ENCODE data around the gene CLCN6.

DNA sequence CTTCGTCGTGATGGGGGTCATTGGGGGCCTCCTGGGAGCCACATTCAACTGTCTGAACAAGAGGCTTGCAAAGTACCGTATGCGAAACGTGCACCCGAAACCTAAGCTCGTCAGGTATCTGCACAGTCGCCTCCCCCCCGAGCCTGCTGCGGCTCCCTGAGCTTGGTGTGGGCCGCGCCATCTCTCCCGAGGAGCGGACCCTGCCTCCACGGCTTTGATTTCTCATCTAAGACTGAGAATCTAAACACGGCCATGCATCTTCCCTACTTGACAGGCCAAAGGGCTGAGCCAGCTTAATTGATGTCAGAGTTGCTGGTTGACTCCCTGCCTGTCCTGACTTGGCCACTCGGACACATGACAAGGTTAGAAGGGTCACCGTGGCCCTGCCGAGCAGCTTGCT lies 22.5 kb downstream of the CLCN6 start:
- TF ChIP-seq, protein P1, sequence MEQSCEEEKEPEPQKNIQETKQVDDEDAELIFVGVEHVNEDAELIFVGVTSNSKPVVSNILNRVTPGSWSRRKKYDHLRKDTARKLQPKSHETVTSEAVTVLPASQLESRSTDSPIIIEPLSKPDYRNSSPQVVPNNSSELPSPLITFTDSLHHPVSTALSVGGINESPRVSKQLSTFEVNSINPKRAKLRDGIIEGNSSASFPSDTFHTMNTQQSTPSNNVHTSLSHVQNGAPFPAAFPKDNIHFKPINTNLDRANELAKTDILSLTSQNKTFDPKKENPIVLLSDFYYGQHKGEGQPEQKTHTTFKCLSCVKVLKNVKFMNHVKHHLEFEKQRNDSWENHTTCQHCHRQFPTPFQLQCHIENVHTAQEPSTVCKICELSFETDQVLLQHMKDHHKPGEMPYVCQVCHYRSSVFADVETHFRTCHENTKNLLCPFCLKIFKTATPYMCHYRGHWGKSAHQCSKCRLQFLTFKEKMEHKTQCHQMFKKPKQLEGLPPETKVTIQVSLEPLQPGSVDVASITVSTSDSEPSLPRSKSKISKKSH (CRISPR knock-in tag; IDR thresholded peaks at IDR 0.05; ENCODE audit: borderline replicate concordance), result no peak
- TF ChIP-seq, protein P2, sequence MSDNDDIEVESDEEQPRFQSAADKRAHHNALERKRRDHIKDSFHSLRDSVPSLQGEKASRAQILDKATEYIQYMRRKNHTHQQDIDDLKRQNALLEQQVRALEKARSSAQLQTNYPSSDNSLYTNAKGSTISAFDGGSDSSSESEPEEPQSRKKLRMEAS (IDR thresholded peaks at IDR 0.05), result no peak
- TF ChIP-seq ZNF841 (CRISPR knock-in tag; IDR thresholded peaks at IDR 0.05; ENCODE audit: borderline replicate concordance) (no peak), ZFP91 (CRISPR knock-in tag; IDR thresholded peaks at IDR 0.05; ENCODE audit: borderline replicate concordance) (no peak), ATAD3A (CRISPR knock-in tag; IDR thresholded peaks at IDR 0.05) (no peak), ZNF143 (CRISPR knock-in tag; IDR thresholded peaks at IDR 0.05) (no peak), CTCF (CRISPR knock-in tag; IDR thresholded peaks at IDR 0.05) (no peak), ZNF121 (CRISPR knock-in tag; IDR thresholded peaks at IDR 0.05) (no peak)
- TF ChIP-seq, protein P3, sequence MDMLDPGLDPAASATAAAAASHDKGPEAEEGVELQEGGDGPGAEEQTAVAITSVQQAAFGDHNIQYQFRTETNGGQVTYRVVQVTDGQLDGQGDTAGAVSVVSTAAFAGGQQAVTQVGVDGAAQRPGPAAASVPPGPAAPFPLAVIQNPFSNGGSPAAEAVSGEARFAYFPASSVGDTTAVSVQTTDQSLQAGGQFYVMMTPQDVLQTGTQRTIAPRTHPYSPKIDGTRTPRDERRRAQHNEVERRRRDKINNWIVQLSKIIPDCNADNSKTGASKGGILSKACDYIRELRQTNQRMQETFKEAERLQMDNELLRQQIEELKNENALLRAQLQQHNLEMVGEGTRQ (IDR thresholded peaks at IDR 0.05; ENCODE audit: low read depth, low read length), result no peak
- TF ChIP-seq, protein P3 (CRISPR knock-in tag; IDR thresholded peaks at IDR 0.05; ENCODE audit: borderline replicate concordance), result no peak

Data from HepG2 (cell line).